Stimulated activated CD4-positive, alpha-beta T cell treated with anti-CD3 and anti-CD28 coated beads, TNF-alpha, amount 100 ng/mL, for 24 hours (primary cell): Measurements from ENCODE around the gene HMGCS2.

Experiments used
- DNase-seq, 3 experiments: peaks; one replicate each; pipeline ENCODE4 v3.0.0-alpha.2; 2020; ENCODE audit warnings: low read depth in 3 of 3

HMGCS2 gene

DNA sequence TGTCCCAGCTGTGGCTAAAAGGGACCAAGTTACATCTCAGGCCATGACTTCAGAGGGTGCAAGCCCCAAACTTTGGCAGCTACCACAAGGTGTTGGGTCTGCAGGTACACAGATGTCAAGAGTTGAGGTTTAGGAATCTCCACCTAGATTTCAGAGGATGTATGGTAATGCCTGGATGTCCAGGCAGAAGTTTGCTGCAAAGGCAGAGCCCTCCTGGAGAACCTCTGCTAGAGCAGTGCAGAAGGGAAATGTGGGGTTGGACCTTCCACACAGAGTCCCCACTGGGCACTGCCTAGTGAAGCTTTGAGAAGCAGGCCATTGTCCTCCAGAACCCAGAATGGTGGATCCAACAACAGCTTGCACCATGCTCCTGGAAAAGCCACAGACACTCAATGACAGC is 67.0 kb downstream of the HMGCS2 start:
- no peak for DNase-seq

DNA sequence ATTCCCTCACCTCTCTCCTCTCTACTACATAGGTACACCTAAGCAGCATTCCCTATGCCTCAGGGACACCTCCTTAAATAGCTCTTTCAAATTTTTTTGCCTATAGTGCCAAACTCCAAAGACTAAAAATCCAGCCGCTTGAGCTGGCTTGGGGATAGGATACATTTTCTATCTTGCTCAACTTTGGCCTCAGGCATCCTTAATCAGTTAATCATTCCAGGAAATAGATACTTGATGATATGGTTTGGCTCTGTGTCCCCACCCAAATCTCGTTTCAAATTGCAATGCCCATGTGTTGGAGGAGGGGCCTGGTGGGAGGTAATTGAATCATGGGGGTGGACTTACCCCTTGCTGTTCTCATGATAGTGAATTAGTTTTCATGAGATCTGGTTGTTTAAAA is 68.4 kb downstream of the HMGCS2 start:
- DNase-seq, result no peak
